Activated CD4-positive, alpha-beta T cell treated with anti-CD3 and anti-CD28 coated beads, Interleukin-2, Interleukin-4, amounts not matched to agents 100 ng/mL and 50 ng/mL, durations not matched to agents 16 hours and 8 hours (primary cell): ENCODE measurements around the gene LSM10.

ENCODE experiments used
- DNase-seq: peaks from one replicate; pipeline ENCODE4 v3.0.0-alpha.2; 2020; ENCODE audit warnings: low spot score

Gene LSM10

GRCh38 chr1:36383240-36383639 is 14.5 kb downstream of the LSM10 start:
- DNase-seq = no peak

GRCh38 chr1:36382669-36383068 is 15.0 kb downstream of the LSM10 start:
- DNase-seq = no peak

- DNase-seq = no peak
These were observed 15.5 kb downstream of the LSM10 start for GRCh38 chr1:36382231-36382630.

GRCh38 chr1:36381405-36381804 is 16.3 kb downstream of the LSM10 start:
- DNase-seq = no peak

GRCh38 chr1:36380782-36381181 is 16.9 kb downstream of the LSM10 start:
- no peak for DNase-seq

GRCh38 chr1:36380143-36380619 is 17.5 kb downstream of the LSM10 start:
- no peak for DNase-seq

GRCh38 chr1:36377791-36378492 is 19.8 kb downstream of the LSM10 start:
- peak; percentile 36 for DNase-seq

- no peak for DNase-seq
These were observed 25.1 kb downstream of the LSM10 start for GRCh38 chr1:36372617-36373016.

- DNase-seq = peak; percentile 80
These were observed 28.4 kb downstream of the LSM10 start for GRCh38 chr1:36369061-36369861.

GRCh38 chr1:36367798-36368197 is 29.9 kb downstream of the LSM10 start:
- DNase-seq = no peak

GRCh38 chr1:36367066-36367465 is 30.6 kb downstream of the LSM10 start:
- no peak for DNase-seq

- no peak for DNase-seq
These were observed 31.5 kb downstream of the LSM10 start for GRCh38 chr1:36366091-36366661.

GRCh38 chr1:36365381-36365780 is 32.3 kb downstream of the LSM10 start:
- no peak for DNase-seq

GRCh38 chr1:36359911-36360550 is 37.7 kb downstream of the LSM10 start:
- DNase-seq = no peak

GRCh38 chr1:36359383-36359782 is 38.3 kb downstream of the LSM10 start:
- DNase-seq = no peak

- no peak for DNase-seq
These were observed 39.1 kb downstream of the LSM10 start for GRCh38 chr1:36358514-36359084.

GRCh38 chr1:36355811-36356210 is 41.9 kb downstream of the LSM10 start:
- no peak for DNase-seq

- no peak for DNase-seq
These were observed 43.2 kb downstream of the LSM10 start for GRCh38 chr1:36354486-36354885.

- no peak for DNase-seq
These were observed 44.5 kb downstream of the LSM10 start for GRCh38 chr1:36352910-36353878.

- no peak for DNase-seq
These were observed 45.4 kb downstream of the LSM10 start for GRCh38 chr1:36352125-36352909.
